GM13977 (cell line): ENCODE measurements around the gene CRIM1.

ENCODE experiments used
- DNase-seq: peaks from one replicate; pipeline ENCODE4 v3.0.0; 2012; ENCODE audit warnings: low spot score
- in situ Hi-C: fragments of 300-500 bp; cut with MboI; formaldehyde crosslinking; loops from one replicate; pipeline ENCODE4 v1.12.0; 2022; ENCODE audit warnings: low sequenced_read_pairs, low pct_unique_long_range_greater_than_20kb, mixed read lengths, inconsistent platforms; ENCODE audit not compliant: unreplicated experiment
- TF ChIP-seq, protein P1 (sequence below): IDR thresholded peaks from 2 replicates; pipeline ENCODE4 v1.5.1; 2012; ENCODE audit warnings: mild to moderate bottlenecking, control low read depth; ENCODE audit not compliant: insufficient read depth; ENCODE audit errors: extremely low read depth, missing control alignments

Gene CRIM1

DNA sequence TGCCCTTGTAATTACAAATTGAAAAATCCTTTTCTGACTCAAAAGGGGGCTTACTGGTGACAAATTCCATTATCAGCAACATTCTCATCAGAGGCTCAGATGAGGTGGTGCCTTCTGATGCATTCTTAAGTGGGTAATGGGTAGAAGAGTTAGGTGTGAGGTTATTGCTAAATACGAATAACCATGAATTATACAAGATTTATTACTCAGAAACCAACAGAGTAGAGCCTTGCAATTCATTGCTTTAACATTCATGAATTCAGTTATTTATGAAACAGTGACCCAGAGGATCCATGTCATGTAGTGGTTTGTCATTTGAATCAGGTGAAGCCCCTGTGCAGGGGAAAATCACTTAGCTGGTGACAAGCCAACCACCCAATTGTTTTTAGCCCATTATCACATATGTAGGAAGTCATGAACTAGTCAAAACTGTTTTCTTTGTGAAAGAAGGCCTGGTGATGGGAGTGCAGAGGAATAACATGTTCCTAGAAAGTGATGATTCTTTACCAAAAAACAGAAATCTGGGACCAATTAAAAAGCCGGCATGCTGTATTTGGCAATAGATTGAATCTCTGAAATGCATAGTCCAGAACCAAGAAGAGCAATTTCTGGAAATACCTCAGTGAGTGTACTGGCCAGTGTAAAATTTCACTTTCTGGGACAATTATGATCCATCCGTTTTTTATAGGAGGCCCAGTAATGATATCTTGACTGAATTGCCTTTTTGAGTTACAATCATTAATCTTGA lies 70.2 kb downstream of the CRIM1 start:
- TF ChIP-seq, protein P1, sequence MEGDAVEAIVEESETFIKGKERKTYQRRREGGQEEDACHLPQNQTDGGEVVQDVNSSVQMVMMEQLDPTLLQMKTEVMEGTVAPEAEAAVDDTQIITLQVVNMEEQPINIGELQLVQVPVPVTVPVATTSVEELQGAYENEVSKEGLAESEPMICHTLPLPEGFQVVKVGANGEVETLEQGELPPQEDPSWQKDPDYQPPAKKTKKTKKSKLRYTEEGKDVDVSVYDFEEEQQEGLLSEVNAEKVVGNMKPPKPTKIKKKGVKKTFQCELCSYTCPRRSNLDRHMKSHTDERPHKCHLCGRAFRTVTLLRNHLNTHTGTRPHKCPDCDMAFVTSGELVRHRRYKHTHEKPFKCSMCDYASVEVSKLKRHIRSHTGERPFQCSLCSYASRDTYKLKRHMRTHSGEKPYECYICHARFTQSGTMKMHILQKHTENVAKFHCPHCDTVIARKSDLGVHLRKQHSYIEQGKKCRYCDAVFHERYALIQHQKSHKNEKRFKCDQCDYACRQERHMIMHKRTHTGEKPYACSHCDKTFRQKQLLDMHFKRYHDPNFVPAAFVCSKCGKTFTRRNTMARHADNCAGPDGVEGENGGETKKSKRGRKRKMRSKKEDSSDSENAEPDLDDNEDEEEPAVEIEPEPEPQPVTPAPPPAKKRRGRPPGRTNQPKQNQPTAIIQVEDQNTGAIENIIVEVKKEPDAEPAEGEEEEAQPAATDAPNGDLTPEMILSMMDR = no peak
- DNase-seq = no peak
- in situ Hi-C loops = no loop called here

DNA sequence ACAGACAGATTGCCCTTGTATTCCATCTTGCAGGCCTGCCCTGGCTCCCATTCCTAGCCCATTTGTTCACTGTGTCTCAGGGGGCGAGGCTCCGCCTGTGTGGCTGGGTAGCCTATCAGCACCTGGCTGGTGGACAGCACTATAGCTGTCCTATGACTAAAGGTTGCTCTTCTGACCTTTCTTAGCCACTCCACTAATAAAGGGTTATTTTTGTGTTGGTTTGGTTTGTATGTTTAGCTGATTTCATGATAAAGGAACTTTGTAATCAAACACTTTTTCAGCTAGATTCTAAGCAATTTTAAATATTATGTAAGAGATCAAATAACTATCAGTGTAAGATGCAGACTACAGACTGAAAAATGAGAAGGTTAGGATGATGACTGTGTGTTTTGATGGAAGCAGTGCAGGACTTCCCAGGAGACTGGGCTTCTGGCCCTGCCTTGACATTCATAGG lies 72.2 kb downstream of the CRIM1 start:
- DNase-seq = no peak
- in situ Hi-C loops = no loop called here
- TF ChIP-seq, protein P1 = no peak

DNA sequence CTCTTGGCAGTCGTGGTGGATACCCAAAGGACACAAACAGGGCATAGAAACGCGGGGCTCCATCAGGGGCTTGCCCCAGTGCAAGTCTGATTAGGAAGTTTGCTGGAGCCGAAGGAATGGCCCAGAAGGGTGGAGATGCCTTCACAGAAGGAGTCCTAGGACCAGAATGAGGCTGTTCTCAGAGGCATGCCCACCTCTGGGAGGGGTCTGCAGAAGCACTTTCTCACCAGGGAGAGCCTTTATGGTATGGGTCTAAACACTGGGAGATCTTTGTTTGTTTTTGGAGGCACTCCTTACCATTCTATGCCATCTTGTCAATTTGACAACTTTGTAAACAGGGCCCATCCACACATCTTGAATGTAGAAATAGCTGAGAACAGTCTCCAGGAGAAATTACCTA lies 75.0 kb downstream of the CRIM1 start:
- DNase-seq = no peak
- TF ChIP-seq, protein P1 = no peak
- in situ Hi-C loops = no loop called here

DNA sequence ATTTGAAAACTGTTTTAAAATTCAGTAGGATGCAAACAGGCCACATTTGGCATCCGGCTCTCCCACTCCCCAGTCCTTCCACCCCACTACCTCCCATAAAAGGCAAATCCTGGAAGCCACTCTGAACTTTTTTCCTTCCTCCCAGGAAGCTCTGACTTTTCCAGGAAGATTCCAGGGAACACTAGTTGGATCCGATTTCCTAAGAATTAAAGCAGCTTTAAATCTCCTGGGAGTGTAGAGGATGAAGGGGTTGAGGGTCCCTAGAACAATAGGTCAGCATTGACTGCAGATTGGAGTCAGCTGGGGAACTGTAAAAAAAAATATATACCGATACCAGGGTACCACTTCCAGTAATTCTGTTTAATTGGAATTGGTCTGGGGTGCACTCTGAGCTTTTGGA lies 76.9 kb downstream of the CRIM1 start:
- TF ChIP-seq, protein P1 = no peak
- in situ Hi-C loops = no loop called here
- no peak for DNase-seq

- TF ChIP-seq, protein P1 = no peak
- in situ Hi-C loops = no loop called here
- no peak for DNase-seq
Observed at GRCh38 chr2:36433311-36434217, 78.0 kb downstream of the CRIM1 start.

DNA sequence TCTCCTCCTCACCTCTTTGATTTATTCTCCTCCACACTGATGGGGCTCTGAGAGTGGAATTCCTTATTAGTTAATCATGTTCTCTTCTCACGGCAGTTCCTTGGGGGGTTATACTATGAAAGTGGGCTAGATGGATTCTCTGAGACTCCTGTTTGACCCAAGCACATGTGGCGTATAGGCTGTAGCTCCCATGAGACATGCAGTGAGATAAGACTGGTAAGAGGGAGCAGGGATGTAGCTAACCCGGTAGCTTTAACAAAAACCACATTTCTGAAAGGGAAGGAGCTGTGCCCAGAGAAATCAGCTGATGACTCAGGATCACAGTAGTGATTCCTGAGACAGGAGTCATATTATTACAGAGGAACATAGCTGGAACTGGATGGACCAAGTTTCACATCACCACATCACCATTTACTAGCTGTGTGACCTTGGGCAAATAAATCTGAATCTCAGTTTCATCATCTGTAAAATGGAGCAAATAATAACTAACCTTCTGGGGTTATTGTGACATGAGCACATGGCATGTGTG lies 82.9 kb downstream of the CRIM1 start:
- in situ Hi-C loops = no loop called here
- TF ChIP-seq, protein P1 = no peak
- no peak for DNase-seq
